Dedifferentiated amniotic fluid mesenchymal stem cell (primary cell): ENCODE measurements around the gene ZNF691.
"Not testable (repeated sequence)": the region's sequence is repeated elsewhere in the genome, so short reads cannot be mapped to it uniquely, and the experiment has no call there.

Source experiments
- DNase-seq: peaks from one replicate; pipeline ENCODE4 v3.0.0-alpha.2; 2016; ENCODE audit errors: extremely low spot score

ZNF691 gene

GRCh38 chr1:42859366-42859765 is 13.0 kb downstream of the ZNF691 start:
- DNase-seq = not testable (repeated sequence)

GRCh38 chr1:42860339-42861013 is 14.1 kb downstream of the ZNF691 start:
- no peak for DNase-seq

GRCh38 chr1:42861014-42861399 is 14.6 kb downstream of the ZNF691 start:
- DNase-seq = no peak

- DNase-seq = no peak
These were observed 20.1 kb downstream of the ZNF691 start for GRCh38 chr1:42866549-42866948.

GRCh38 chr1:42868466-42868865 is 22.1 kb downstream of the ZNF691 start:
- DNase-seq = not testable (repeated sequence)

- DNase-seq = not testable (repeated sequence)
These were observed 22.8 kb downstream of the ZNF691 start for GRCh38 chr1:42869254-42869653.

GRCh38 chr1:42869751-42870150 is 23.3 kb downstream of the ZNF691 start:
- not testable (repeated sequence) for DNase-seq

- DNase-seq = not testable (repeated sequence)
These were observed 26.7 kb downstream of the ZNF691 start for GRCh38 chr1:42873108-42873507.

- DNase-seq = no peak
These were observed 27.3 kb downstream of the ZNF691 start for GRCh38 chr1:42873670-42874069.

- DNase-seq = no peak
These were observed 29.6 kb downstream of the ZNF691 start for GRCh38 chr1:42876009-42876408.

- no peak for DNase-seq
These were observed 31.0 kb downstream of the ZNF691 start for GRCh38 chr1:42877380-42877779.

- DNase-seq = no peak
These were observed 34.0 kb downstream of the ZNF691 start for GRCh38 chr1:42880384-42880783.

- no peak for DNase-seq
These were observed 39.8 kb downstream of the ZNF691 start for GRCh38 chr1:42886046-42886739.

- DNase-seq = no peak
These were observed 40.4 kb downstream of the ZNF691 start for GRCh38 chr1:42886800-42887199.

GRCh38 chr1:42887366-42887765 is 41.0 kb downstream of the ZNF691 start:
- no peak for DNase-seq

- DNase-seq = no peak
These were observed 41.7 kb downstream of the ZNF691 start for GRCh38 chr1:42888013-42888633.

GRCh38 chr1:42889264-42889663 is 42.9 kb downstream of the ZNF691 start:
- DNase-seq = no peak

GRCh38 chr1:42891465-42892138 is 45.2 kb downstream of the ZNF691 start:
- DNase-seq = no peak

- not testable (repeated sequence) for DNase-seq
These were observed 53.5 kb downstream of the ZNF691 start for GRCh38 chr1:42899960-42900359.
